Breast epithelium (tissue), 3 donors: ENCODE results near the gene PSMD7.

Source experiments
- POLR2A ChIP-seq: fragments of 450-650 bp; IDR thresholded peaks from one replicate; pipeline ENCODE4 v1.6.1; 2016; ENCODE audit warnings: antibody characterized with exemption, mild to moderate bottlenecking, moderate library complexity
- POLR2AphosphoS5 ChIP-seq, 3 donors: sonication (generic); formaldehyde crosslinking; IDR thresholded peaks; one replicate each; pipeline ENCODE4 v1.6.1; 2017; ENCODE audit warnings: antibody characterized with exemption in 3 of 3
- TF ChIP-seq, protein P1 (sequence below), 3 donors: fragments of 450-650 bp; IDR thresholded peaks; one replicate each; pipeline ENCODE4 v1.5.1; 2016 to 2017; ENCODE audit warnings: antibody characterized with exemption in 3 of 3, mild to moderate bottlenecking in 3 of 3, moderate library complexity in 3 of 3

DNA sequence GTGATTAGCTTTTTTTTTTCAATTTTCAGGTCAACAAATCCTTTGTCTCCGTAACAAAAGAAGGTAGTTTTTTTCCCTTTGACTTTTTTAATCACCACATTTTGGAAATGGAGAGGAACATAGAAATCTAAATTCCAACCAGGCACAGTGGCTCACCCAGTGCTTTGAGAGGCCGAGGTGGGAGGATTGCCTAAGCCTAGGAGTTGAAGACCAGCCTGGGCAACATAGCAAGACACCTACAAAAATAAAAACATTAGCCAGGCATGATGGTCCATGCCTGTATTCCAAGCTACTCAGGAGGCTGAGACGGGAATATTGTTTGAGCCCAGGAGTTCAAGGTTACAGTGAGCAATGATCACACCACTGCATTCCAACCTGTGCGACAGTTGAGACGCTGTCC, 5.7 kb downstream of the PSMD7 start:
- TF ChIP-seq POLR2A (no peak), POLR2AphosphoS5 (IDR thresholded peaks at IDR 0.05) (no peak)
- TF ChIP-seq, protein P1, sequence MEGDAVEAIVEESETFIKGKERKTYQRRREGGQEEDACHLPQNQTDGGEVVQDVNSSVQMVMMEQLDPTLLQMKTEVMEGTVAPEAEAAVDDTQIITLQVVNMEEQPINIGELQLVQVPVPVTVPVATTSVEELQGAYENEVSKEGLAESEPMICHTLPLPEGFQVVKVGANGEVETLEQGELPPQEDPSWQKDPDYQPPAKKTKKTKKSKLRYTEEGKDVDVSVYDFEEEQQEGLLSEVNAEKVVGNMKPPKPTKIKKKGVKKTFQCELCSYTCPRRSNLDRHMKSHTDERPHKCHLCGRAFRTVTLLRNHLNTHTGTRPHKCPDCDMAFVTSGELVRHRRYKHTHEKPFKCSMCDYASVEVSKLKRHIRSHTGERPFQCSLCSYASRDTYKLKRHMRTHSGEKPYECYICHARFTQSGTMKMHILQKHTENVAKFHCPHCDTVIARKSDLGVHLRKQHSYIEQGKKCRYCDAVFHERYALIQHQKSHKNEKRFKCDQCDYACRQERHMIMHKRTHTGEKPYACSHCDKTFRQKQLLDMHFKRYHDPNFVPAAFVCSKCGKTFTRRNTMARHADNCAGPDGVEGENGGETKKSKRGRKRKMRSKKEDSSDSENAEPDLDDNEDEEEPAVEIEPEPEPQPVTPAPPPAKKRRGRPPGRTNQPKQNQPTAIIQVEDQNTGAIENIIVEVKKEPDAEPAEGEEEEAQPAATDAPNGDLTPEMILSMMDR (IDR thresholded peaks at IDR 0.05), result no peak
